Measurements from ENCODE around the gene MAPKAPK5.

The MAPKAPK5 gene

DNA sequence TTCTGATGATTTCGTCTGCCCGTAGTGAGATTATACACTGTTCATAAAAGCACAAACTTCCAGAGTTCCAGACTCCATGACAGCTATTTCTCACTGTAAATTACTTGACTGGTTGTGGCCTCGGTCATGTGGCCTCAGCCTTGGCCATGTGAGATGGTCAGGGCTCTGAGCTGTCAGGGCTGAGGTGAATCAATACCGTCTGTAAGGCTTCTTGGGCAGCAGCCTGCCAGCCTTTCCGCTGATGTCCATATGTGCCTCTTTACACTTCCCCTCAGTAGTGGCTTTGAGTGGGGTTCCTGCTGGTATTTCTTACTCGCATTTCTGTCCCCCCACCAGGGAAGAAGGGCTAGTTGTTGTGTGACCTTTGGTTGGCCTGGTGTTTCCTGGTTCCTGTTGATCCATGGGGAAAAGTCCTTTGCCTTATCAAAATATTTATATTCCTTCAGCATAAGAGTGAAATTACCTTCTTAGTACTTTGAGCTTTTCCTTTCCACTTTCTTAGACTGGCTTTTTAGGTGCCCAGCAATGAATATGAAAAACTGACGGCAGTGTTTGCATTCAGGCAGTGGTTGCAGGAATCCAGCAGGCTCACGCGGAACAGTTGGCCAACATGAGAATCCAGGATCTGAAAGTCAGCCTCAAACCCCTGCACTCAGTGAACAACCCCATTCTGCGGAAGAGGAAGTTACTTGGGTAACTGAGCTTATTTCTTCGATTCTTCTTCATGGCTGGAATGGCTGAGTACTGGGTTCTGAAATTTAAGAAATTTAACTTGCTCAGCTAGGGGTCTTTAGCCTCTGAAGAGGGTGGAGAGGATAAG, 46.1 kb downstream of the MAPKAPK5 start:
- DNase-seq: no peak

- no peak for DNase-seq
Measured at GRCh38 chr12:111893287-111893686, 51.3 kb downstream of the MAPKAPK5 start.

- DNase-seq: no peak
Measured at GRCh38 chr12:111894556-111894955, 52.5 kb downstream of the MAPKAPK5 start.

- DNase-seq: no peak
Measured at GRCh38 chr12:111901182-111901581, 59.2 kb downstream of the MAPKAPK5 start.

- no peak for DNase-seq
Measured at GRCh38 chr12:111904446-111904975, 62.5 kb downstream of the MAPKAPK5 start.

- no peak for DNase-seq
Measured at GRCh38 chr12:111905502-111905901, 63.5 kb downstream of the MAPKAPK5 start.

DNA sequence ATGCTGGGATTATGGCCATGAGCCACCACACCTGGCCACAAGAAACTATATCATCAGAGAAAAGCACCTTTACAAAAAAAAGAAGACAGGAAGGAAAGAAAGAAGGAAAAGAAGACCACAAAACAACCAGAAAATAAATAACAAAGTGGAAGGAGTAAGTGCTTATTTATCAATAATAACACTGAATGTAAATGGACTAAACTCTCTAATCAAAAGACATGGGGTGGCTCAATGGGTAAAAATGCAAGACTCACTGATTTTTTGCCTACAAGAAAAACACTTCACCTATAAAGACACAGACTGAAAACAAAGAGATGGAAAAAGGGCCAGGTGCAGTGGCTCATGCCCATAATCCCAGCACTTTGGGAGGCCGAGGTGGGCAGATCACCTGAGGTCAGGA, 65.7 kb downstream of the MAPKAPK5 start:
- DNase-seq: no peak

DNA sequence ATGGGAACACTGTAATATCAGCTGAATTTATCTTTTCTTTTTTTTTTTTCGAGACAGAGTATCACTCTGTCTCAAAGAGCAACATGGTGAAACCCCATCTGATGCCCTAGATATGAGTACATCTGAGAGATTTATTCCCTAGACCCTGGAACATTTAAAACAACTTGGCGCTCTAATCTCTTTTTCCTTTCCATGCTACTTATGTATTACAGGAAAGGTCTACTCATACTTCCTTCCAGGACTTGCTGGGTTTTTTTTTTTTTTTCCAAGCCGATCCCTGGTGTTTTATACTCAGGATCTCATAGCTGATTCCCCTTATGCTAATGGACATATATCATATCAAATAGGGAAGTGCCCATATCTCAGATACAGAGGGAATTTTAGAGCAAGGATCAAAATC, 83.1 kb downstream of the MAPKAPK5 start:
- no peak for DNase-seq

DNA sequence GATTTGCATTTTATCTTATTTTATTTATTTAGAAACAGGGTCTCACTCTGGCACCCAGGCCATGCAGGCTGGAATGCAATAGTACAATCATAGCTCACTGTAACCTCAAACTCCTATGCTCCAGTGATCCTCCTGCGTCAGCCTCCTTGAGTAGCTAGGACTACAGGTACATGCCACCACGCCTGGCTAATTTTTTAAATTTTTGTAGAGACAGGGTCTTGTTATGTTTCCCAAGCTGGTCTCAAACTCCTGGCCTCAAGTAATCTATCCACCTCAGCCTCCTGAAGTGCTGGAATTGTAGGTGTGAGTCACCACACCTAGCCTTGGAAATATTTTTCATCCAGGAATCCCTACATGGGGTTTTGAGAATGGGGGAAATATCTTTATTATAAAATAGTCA, 84.6 kb downstream of the MAPKAPK5 start:
- no peak for DNase-seq

DNA sequence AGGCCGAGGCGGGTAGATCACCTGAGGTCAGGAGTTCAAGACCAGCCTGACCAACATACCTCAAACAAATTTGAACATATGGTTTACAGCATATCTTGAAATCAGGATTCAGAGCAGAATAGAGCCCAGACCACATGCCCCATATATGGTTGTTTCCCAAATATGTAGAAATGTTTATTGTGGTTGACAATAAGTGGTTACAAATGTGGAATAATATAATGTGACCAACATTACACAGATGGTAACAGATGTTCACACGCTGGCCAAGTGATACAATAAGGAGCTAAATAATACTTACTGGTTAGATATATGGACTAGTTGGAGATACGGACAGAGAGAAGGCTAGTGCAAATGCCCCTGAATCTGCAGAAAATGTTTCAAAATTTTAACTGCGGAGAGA, 85.3 kb downstream of the MAPKAPK5 start:
- no peak for DNase-seq

DNA sequence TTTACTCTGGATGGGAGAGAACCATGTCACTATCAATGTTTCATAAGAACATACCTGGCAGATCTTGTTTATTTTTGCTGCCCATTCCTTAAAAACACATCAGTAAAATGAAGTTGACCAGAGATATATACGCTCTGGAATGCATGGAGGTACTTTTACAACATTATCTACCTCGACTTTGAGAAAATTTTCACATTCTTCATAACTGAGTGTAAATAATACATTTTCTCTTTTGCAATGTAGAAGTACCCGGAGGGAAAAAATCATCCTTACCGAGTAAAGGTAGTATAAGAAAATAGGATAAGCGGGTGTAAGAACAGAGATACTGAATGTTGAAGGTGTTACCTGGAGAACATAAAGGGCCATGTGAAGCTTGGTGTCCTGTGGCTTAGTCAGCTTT, 90.2 kb downstream of the MAPKAPK5 start:
- DNase-seq: no peak

GRCh38 chr12:111936869-111937268, 94.8 kb downstream of the MAPKAPK5 start:
- DNase-seq: no peak

GRCh38 chr12:111937429-111937828, 95.4 kb downstream of the MAPKAPK5 start:
- no peak for DNase-seq

DNA sequence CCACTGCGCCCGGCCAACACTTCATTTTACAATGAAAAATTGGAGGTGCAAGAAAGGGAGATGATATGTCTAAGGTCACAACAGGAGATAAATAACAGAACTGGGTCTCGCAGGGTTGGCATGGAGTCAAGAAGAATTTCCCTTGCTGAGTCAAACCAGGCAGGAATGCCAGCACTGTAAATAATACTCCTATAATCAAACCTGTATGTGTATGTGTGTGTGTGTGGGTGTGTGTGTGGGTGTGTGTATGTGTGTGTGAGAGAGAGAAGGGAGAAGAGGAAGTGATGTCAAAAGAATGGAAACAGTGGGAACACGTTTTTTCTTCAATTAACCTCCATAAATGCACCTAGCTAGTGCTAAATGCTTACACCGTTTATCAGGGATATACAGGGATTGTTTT, 100.5 kb downstream of the MAPKAPK5 start:
- DNase-seq: no peak

DNA sequence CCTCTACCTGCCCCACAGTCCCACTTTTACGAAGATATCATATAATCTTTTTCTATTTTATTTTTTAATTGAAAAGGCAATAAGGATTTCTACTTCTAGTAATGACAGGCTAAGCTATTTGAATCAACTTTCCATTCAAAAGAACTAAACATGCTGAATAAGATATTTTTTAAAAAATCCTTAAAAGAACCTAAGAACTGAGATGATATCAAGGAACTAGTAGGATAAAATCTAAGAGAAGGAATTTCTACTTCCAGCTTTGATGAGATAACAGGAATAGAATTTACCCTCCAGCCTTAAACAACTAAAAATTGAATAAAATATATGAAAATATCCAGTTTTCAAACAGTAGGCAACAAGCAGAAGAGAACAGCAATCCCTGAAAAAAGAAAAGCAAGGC, 101.9 kb downstream of the MAPKAPK5 start:
- DNase-seq: no peak

- peak in 1 of 5 experiments; percentile 89 for DNase-seq
Measured at GRCh38 chr12:111950961-111951676, 109.1 kb downstream of the MAPKAPK5 start.

All from T-helper 2 cell (primary cell).